Left renal pelvis (tissue), 4 donors: ENCODE measurements around the gene NUP62. TPM values are rescaled to one million over a fixed set of nuclear protein-coding genes. Genes with fewer than 3 reads are reported as not detected.

Experiments used
- DNase-seq, 4 donors: peaks; one replicate each; pipeline ENCODE4 v3.0.0-alpha.2; 2013; ENCODE audit warnings: low read depth in 4 of 4, low spot score in 3 of 4
- polyA plus RNA-seq, 4 donors: library from polyadenylated mRNA; unstranded; fragments of 120-200 nt; gene quantifications; one replicate each; pipeline ENCODE4 v1.2.1, GENCODE V29; 2013; ENCODE audit not compliant: insufficient read length in 4 of 4

NUP62 gene
- polyA plus RNA-seq, 4 donors, result 59.6 to 72.0 (median 61.1) TPM

DNA sequence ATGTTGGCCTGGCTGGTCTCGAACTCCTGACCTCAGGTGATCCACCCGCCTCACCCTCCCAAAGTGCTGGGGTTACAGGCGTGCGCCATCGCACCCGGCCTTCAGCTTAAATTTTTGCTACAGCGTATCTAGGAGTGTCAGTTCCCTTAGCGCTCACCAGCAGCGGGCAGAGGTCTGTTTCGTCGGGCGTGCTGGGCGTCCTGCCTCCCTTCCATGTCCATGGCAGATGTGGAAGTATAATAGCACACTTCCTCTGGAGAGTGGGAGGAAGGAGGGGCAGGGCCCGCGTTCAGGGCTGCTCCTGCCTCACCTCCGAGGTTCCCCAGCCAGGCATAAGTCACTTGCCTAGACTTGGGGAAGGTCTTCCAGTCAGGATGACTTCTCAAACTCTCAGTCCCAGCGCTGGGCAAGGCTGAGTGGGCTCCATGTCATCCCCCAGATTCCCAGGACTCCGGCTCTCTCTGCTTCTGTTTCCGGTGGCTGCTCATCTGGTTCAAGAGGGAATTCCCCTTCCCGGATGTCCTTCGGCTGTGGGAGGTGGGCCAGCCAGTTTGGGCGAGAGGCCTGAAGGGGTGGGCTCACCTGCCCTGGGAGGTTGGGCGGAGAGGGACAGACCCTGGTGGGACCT, 42.2 kb downstream of the NUP62 start:
- DNase-seq, result no peak

GRCh38 chr19:49884760-49885159, 44.5 kb downstream of the NUP62 start:
- DNase-seq, result no peak

DNA sequence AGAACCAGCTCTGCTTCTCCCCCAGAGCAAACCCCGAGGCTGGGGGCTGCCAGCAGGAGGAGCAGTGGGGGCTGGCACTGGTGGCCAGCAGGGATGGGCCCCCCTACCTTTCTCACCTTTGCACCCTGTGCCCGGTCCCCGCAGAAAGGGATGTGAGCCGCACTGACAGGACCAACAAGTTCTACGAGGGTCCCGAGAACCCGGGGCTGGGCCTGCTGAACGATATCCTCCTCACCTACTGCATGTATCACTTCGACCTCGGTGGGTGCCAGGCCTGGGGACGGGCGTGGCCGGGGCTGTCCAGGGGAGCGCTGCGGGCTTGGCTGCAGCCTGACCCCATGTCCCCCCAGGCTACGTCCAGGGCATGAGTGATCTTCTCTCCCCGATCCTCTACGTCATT, 45.2 kb downstream of the NUP62 start:
- no peak for DNase-seq

DNA sequence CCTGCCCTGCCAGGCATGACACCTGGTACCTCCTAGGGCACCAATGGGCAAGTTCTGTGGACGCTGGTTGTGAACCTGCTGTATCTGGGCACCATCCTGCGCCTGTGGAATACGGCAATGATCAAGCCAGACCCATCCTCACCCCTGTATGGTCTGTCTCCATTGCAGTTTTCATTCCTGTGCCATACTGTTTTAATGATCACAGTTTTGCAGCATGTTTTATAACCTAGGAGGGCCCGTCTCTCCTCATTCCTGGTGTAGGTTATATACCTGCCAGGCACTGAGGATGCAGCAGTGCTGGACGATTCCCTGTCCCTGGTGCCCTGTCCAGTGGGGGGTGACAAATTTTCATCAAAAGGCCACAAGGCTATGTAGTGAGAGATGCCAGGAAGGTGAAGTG, 46.2 kb downstream of the NUP62 start:
- DNase-seq, result no peak

DNA sequence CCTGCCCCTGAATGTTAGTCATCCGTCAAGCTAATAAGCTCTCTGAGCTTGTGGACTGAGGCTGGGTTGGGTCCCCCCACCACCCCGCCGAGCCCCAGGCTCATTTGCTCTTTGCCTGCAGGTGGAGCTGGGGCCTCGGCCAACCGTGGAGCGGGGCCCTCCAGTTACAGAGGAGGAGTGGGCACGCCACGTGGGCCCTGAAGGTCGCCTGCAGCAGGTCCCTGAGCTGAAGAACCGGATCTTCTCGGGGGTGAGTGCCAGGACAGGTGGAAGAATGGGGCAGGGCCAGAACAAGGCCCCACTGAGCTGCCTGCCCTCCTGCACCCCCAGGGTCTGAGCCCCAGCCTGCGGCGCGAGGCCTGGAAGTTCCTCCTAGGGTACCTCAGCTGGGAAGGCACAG, 46.7 kb downstream of the NUP62 start:
- DNase-seq, result no peak

GRCh38 chr19:49881672-49882394, 47.5 kb downstream of the NUP62 start:
- DNase-seq, result no peak

GRCh38 chr19:49881186-49881585, 48.1 kb downstream of the NUP62 start:
- DNase-seq, result no peak

DNA sequence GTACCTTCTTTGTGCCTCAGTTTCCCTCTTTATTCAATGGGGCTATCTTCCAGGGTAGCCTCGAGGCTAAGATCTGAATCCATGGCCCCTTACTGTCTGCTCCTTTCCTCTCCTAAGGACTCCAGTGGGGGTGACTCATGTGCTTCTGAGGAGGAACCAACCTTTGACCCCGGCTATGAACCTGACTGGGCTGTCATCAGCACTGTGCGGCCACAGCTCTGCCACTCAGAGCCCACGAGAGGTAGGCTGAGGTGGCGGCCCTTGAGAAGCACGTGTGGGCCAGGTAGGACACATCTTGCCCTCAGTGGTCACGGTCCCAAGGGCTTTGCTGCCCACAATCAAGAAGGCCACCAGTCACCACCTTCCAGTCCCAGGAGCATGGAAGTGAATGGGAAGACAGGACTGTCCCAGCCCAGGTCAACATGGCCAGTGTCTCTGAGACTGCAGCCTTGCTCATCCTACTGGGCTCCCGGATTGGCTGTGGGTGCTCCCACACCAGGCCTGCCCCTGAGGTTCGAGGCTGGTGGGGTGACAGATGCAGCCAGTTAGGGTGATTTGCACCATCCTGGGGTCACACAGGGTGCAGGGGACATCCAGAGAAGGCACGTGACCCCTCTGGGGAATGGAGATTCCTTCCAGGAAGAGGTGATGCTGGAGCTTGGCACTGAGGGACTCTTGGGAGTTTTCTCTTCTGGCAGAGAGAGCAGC, 49.0 kb downstream of the NUP62 start:
- DNase-seq, result no peak

- no peak for DNase-seq
Measured at GRCh38 chr19:49879243-49879963, 49.9 kb downstream of the NUP62 start.

DNA sequence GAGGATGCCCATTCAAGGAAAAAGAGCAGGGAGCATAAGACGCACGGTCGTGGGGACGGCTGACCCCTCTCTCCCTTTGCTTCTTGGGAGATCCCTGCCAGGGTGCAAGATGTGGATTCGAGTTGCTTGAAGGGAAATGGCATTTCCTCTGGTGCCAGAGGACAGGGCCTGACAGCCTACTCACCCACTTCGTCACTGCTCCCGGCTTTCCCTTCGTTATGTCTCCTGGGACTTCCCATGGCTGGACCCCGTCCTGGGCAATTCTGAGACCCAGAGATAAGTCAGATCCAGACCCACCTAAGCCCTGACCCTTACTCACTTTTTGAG, 50.6 kb downstream of the NUP62 start:
- DNase-seq, result no peak

GRCh38 chr19:49877879-49878743, 51.2 kb downstream of the NUP62 start:
- peak; percentile 93 to 95 (median 94) for DNase-seq

- peak; percentile 100 for DNase-seq
Measured at GRCh38 chr19:49877020-49877878, 52.1 kb downstream of the NUP62 start, which contains the start of the genes AKT1S1 and TBC1D17. Gene AKT1S1 (minus strand): TSS chr19:49877355. CDS start chr19:49873295, 4,060 bp downstream. Gene TBC1D17 (plus strand): TSS chr19:49877702. CDS start chr19:49877724, 22 bp downstream.

DNA sequence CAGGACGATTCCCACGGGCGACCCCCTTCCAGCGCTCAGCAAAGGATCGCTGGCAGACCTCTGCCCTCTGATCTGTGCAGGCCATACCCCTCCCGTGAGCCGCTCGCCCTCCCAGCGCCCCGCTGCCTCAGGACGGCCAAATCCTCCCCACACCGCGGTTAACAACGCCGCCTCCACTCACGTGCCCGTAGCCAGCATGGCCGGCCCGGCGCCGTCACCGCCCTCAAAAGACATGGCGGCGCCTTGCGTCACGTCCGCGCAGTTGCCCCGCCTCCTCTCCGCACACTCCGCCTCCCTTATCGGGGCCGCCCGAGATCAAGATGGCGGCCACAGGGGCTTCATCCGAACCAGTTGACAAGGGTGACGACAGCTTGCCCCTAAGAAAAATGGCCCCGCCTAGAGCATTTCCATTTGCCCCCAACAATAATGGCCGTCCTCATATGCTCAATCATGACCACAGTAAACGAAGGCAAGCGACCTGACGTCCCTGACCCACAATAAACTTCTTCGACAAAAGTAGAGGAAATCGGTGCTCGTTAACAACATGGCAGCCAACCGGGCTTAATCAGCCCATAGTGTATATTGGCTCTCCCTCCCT, 52.8 kb downstream of the NUP62 start:
- peak; percentile 98 to 99 (median 98) for DNase-seq

GRCh38 chr19:49875857-49876421, 53.4 kb downstream of the NUP62 start:
- no peak for DNase-seq

DNA sequence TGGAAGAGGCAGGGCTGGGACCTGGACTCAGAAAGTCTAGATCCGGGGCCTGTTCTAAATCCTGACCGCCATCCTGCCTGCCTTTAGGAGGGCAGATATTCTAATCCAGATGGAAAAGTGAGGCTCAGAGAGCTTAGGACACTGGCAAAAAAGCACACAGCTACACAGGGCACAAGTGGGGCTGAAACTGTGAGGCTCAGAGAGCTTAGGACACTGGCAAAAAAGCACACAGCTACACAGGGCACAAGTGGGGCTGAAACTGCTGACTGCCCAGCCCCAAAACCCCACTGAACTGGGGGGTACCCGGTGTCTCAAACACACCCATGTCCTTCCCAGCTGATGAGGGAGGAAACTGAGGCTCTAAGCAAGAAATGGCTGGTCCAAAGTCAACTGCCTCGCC, 54.1 kb downstream of the NUP62 start:
- no peak for DNase-seq

- DNase-seq, result no peak
Measured at GRCh38 chr19:49874503-49875157, 54.7 kb downstream of the NUP62 start.

GRCh38 chr19:49873834-49874233, 55.5 kb downstream of the NUP62 start:
- no peak for DNase-seq

- no peak for DNase-seq
Measured at GRCh38 chr19:49873129-49873521, 56.2 kb downstream of the NUP62 start.
